ENCODE measurements around the gene DARS1.

DNA sequence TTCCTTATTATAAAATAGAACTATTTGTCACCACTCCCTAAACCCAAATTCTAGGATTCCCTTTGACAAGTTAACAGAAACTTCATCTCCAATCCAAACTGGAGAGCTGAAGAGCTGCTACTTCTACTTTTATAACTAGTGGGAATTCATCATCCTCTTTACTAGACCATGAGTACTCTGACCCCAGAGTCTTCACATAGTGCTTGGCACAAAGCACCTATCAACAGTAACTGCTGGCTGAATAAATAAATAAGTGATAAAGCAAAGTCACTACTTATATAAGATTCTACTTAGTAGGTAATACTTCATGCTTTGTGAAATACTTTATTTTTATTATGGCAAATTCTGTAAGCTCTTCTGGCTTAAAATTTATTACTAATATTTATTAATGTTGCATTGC lies 49.5 kb downstream of the DARS1 start:
- TF ChIP-seq, protein P1, sequence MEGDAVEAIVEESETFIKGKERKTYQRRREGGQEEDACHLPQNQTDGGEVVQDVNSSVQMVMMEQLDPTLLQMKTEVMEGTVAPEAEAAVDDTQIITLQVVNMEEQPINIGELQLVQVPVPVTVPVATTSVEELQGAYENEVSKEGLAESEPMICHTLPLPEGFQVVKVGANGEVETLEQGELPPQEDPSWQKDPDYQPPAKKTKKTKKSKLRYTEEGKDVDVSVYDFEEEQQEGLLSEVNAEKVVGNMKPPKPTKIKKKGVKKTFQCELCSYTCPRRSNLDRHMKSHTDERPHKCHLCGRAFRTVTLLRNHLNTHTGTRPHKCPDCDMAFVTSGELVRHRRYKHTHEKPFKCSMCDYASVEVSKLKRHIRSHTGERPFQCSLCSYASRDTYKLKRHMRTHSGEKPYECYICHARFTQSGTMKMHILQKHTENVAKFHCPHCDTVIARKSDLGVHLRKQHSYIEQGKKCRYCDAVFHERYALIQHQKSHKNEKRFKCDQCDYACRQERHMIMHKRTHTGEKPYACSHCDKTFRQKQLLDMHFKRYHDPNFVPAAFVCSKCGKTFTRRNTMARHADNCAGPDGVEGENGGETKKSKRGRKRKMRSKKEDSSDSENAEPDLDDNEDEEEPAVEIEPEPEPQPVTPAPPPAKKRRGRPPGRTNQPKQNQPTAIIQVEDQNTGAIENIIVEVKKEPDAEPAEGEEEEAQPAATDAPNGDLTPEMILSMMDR (optimal IDR thresholded peaks at IDR 0.05 in 1 of 3, IDR thresholded peaks at IDR 0.05 in 1 of 3, conservative IDR thresholded peaks at IDR 0.05 in 1 of 3; ENCODE audit: extremely low read depth in 1 of 3, insufficient read depth in 2 of 3, low read length in 3 of 3), result no peak
- no peak for TF ChIP-seq EZH2 (IDR thresholded peaks at IDR 0.05; ENCODE audit: low read length)

Measured in keratinocyte (primary cell).